WERI-Rb-1 (cell line): ENCODE data around the gene KLRB1.

Experiments
- DNase-seq: peaks from one replicate; pipeline ENCODE4 v3.0.0-alpha.2; 2020
- H3K27ac ChIP-seq: fragments of 250-450 bp; sonication (Bioruptor Pico); 2 replicates; pipeline ENCODE4 v1.5.1; 2020; ENCODE audit warnings: mild to moderate bottlenecking, moderate library complexity
- H3K27me3 ChIP-seq: fragments of 250-450 bp; sonication (Bioruptor Pico); 2 replicates; pipeline ENCODE4 v1.5.1; 2021; ENCODE audit warnings: mild to moderate bottlenecking, low read depth, moderate library complexity; ENCODE audit not compliant: insufficient read depth, severe bottlenecking
- H3K36me3 ChIP-seq: fragments of 250-450 bp; sonication (Bioruptor Pico); 2 replicates; pipeline ENCODE4 v1.5.1; 2020; ENCODE audit warnings: mild to moderate bottlenecking, moderate library complexity
- H3K4me3 ChIP-seq: 2 replicates; pipeline ENCODE4 v1.5.1; 2011; ENCODE audit warnings: low read depth, mild to moderate bottlenecking, control low read depth, low read length
- H3K9me3 ChIP-seq: fragments of 250-450 bp; sonication (Bioruptor Pico); 2 replicates; pipeline ENCODE4 v1.5.1; 2021; ENCODE audit warnings: mild to moderate bottlenecking, moderate library complexity; ENCODE audit not compliant: severe bottlenecking
- CTCF ChIP-seq: IDR thresholded peaks from 2 replicates; pipeline ENCODE4 v1.5.1; 2011; ENCODE audit warnings: low read depth, mild to moderate bottlenecking, control low read depth, inconsistent platforms, low read length

Gene KLRB1

DNA sequence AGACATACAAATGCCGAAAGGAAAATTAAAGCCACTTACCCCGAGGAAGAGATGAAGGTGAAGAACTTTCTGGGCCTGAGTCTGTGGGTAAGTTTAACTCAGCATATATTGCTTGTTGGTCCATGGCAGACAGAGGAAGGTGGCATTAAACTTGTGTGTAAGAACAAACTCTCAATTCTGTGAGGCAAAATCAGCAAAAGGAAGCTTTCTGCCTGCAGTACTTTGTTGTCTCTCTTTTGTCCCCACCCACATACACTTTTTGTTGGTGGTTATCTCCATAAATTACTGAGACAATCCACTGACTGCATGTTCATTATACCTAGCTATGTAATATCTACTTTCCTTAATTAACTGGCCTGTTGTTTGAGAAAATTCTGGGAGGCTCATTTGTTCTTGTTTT is at the start of gene KLRB1:
Gene KLRB1, minus strand, starts transcription at position 201 of the 400 bp plus-strand sequence. Its CDS starts 77 bp downstream, at position 124.
- Histone ChIP-seq H3K27ac (no peak within 1 kb of the TSS), H3K4me3 (no peak within 1 kb of the TSS), H3K9me3 (no peaks in the 10 kb centered on the region), H3K36me3 (no peaks in the 10 kb centered on the region), H3K27me3 (no peaks in the 10 kb centered on the region)
- TF ChIP-seq CTCF, result no peak
- no peak for DNase-seq

DNA sequence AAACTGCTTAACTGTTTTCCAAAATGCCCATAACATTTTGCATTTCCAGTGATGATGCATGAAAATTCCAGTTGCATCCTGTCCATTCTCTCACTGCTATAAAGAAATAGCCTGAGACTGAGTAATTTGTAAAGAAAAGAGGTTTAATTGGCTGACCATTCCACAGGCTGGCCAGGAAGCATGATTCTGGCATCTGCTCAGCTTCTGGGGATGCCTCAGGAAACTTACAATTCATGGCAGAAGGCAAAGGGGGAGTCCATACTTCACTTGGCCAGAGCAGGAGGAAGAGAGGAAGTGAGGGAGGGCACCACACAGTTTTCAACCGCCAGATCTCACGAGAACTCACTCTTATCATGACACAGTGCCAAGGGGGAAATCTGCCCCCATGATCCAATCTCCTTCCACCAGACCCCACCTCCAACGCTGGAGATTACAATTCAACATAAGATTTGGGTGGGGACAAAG is 43.6 kb upstream of the KLRB1 start:
- H3K36me3 ChIP-seq, result no peaks in the 10 kb centered on the region; the same call in 1 of the 2 replicates
- H3K27ac ChIP-seq, result no peak overlapping the region

DNA sequence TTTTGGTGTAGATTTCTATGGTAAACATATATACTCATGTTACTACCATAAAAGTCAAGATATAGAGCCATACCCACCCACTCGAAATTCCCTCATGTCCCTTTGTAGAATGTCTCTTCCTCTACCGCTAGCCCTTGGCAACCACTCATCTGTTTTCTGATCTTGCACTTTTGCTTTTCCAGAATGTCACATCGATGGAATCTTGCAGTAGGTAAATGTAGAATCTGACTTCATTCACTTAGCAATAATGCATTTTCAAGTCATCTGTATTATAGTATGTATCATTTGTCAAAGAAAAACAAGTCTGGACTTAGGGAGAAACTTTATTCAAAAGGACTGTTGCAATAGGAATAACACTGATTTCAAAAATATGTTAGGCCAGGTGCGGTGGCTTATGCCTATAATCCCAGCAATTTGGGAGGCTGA is 42.4 kb upstream of the KLRB1 start:
- H3K4me3 ChIP-seq, result no peak overlapping the region
- H3K27me3 ChIP-seq, result no peaks in the 10 kb centered on the region
- DNase-seq, result no peak
- TF ChIP-seq CTCF, result no peak
- H3K27ac ChIP-seq, result no peak overlapping the region
- H3K9me3 ChIP-seq, result no peaks in the 10 kb centered on the region
- H3K36me3 ChIP-seq, result no peaks in the 10 kb centered on the region; the same call in 1 of the 2 replicates

More for the DNA sequence above, 43.6 kb upstream of the KLRB1 start:
- TF ChIP-seq CTCF, result no peak
- no peaks in the 10 kb centered on the region for H3K9me3 ChIP-seq
- no peak overlapping the region for H3K4me3 ChIP-seq
- H3K27me3 ChIP-seq, result no peaks in the 10 kb centered on the region
- no peak for DNase-seq

- Histone ChIP-seq H3K27ac (no peak overlapping the region), H3K36me3 (no peaks in the 10 kb centered on the region; the same call in 1 of the 2 replicates), H3K4me3 (no peak overlapping the region), H3K27me3 (no peaks in the 10 kb centered on the region), H3K9me3 (no peaks in the 10 kb centered on the region)
- DNase-seq, result no peak
- no peak for TF ChIP-seq CTCF
Observed at GRCh38 chr12:9649532-9649940, 41.8 kb upstream of the KLRB1 start.

GRCh38 chr12:9648701-9649531 is 41.2 kb upstream of the KLRB1 start:
- TF ChIP-seq CTCF, result no peak
- Histone ChIP-seq H3K36me3 (no peaks in the 10 kb centered on the region; the same call in 1 of the 2 replicates), H3K27me3 (no peaks in the 10 kb centered on the region), H3K9me3 (no peaks in the 10 kb centered on the region), H3K4me3 (peak overlapping the region; percentile 78), H3K27ac (peak overlapping the region; percentile 85)
- DNase-seq, result no peak
